Midbrain (tissue), 1 donor: ENCODE measurements around the gene FAM228B.

ENCODE experiments used
- DNase-seq: peaks from one replicate; lab custom pipeline; 2025; lab: John Stamatoyannopoulos, UW

Gene FAM228B

DNA sequence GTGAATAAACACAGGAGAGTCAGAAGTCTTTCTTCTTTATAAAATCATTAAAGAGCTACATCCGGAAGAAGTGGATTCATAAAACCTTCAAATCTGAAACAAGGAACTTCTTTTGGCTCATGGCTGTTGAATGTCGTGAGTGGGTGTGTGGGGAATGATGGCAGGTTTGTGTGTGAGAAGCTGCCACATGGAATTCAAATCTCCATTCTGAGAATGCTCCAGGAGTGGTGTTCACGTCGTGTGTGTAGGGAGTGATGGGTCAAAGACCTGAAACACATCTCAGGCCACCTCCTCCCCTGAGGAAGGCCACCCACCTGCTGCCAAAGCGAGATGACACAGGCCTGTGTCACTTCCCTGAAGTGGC is 80.5 kb downstream of the FAM228B start:
- DNase-seq: no peak

DNA sequence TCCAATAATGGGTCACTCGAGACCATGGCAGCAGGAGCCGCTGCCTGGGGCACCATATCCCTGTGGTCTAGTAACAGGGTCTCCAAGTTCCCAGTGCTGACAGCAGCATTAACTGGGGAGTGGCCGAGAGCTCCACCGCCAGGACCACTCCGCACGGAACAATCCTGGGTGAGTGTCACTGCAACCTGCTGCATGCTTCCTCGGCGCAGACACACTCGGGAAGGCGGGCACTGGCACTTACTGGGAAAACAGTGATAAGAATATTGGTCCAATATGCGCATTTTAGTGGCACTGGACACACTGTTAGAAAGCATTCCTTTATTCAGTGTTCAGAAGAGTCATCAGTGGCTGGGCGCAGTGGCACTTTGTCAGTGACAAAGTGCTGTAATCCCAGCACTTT is 81.2 kb downstream of the FAM228B start:
- no peak for DNase-seq

DNA sequence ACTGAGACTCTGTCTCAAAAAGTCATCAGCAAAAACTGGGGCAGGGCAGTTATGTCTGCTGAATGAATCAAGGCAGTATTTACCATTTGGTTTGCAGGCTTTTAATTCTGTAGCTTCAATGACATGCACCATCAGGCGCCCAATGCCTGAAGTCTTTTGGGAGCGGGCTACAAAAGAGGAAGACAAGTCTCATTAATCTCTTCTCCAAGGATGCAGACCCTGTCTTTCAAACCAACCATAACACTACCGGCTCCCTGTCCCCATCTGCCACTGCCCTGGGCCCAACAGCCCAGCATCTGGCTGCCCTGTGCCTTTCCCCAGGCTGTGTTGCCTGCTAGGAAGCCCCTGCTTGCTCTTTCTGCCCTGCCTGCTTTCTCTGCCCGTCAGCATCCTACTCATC is 81.9 kb downstream of the FAM228B start:
- no peak for DNase-seq

DNA sequence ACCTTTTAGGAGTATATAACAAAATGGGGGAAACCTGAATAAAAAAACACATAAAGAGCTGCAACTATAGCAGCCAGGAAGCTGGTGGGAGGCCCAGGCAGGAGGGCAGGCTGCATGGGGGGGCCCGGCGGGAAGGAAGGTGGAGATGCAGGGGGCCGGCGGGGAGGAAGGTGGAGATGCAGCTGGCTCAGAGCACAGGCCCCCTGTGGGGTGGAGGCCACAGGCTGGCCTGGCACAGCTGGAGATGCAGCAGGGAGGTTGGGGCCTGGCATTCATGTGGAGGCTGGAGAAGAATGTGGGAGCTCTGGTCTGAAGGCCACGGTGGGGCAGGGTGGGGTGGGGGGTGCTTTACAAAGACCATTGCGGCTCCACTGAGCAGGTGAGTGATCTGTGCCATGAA is 83.0 kb downstream of the FAM228B start:
- no peak for DNase-seq

DNA sequence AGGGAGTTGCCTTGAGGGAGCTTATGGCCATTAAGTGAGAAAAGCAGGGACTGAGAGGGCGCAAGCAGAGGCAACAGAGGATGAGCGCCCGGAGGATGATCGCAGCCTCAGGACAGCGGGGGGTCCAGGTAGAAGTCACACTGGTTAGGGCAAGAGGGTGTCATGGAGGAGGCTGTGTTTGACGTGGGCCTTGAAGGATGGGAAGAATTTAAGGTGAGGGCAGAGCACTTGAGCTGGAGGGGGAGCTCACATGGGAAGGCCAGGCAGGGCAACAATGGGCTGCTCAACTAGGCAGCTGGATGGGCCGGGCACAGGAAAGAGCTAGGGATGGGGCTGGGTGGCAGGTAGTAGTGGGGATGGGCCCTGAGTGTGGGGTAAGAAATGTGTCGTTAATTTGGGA is 83.4 kb downstream of the FAM228B start:
- no peak for DNase-seq

DNA sequence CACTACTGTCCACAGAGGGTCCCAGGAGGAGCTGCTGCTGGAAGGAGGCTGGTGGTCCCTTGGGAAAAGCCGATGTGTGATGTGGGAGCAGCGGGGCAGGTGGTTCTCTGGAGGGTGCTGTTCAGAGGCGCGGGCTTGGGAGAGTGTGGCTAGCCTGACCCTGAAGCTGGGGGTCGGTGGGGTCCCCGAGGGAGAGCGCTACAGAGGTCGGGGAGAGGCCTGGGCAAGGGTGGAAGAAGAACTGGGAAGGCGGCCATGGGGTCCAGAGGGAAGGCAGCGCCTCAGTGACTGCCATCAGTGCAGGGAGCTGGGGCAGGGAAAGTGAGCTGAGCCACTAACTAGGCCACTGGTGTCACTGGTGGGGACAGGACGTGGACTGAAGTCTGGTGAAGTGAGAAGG is 84.1 kb downstream of the FAM228B start:
- DNase-seq: no peak

DNA sequence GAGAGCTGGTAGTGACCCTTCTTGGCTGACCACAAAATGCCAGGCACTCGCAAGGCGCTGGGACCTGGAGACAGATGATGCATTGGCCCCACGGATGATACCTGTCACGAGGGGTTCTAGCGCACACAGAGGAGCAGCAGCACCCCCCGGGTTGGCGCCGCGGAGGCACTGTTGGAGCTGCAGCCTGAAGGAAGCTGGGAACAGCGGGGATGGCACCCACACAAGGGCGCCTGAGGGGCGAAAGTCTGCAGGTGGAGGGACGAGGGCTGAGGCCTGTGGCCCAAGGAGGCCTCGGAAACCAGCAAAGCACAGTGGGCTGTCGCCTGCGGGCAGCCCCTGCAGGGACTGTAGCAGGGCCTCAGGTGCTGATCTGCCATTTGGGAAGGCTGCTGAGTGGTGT is 85.2 kb downstream of the FAM228B start:
- DNase-seq: no peak

DNA sequence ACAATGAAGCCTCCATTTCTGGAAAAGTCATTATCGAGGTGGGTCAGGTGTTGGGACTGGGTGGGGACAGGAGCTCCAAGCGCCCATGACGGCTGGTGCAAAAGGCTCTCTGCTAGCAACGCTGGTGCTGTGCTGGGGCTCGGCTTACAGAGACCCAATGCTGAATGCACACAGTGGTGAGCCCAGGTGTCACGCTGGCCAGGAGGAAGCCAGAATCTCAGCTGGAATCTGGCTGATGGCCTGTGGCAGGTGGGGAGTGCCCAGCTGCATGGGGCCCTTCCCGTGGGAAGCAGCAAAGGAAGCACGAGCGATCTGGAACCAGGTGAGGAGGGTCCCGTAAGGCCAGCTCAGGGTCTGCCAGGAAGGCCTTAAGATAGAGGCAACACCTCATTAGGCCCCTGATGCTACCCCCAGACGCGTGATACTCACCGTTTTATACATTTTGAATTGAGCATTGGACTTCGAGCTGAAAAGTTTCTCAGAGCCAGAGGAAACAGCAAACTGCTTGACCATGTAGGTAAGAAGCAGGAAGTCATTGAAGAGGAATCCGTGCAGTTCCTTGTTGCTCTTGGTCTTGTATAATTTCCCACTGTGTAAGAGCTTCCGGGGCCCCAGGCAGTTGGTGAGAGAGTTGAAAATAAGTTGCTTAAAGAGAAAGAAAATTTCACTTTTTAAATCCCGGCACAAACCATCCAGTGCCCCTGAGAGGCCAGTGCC is 86.3 kb downstream of the FAM228B start:
- DNase-seq: no peak

DNA sequence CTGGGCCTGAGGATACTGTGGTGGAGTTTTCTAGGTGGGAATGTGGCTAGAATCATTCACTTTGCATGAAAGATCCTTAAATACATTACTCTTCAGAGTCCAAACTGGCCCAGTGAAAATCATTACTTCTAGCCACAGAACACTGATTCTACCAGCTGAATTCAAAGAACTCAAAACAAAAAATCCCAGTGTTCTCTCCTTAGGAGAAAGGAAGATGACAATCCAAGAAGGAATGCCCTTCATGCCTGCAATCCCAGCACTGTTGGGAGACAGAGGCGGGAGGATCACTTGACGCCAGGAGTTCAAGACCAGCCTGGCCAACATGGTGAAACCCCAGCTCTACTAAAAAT is 86.8 kb downstream of the FAM228B start:
- no peak for DNase-seq

DNA sequence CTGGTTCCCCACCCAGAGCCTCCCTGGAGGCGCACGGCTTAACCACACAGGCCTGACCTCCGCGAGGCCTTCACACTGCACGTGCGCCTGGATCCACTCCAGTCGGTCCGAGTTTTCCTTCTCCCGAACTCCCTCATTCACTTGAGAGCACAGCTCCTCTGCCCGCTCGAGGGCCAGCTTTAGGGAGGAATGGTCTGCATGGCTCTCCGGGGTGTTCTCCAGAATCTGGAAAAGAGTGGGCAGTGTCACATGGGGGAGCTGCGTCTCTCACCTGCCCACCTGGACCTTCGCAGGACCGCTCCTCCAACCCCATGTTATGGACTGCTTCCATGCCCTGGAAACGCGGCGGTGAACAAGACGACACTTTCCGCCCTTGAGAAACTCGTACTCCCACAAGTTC is 87.5 kb downstream of the FAM228B start:
- no peak for DNase-seq

DNA sequence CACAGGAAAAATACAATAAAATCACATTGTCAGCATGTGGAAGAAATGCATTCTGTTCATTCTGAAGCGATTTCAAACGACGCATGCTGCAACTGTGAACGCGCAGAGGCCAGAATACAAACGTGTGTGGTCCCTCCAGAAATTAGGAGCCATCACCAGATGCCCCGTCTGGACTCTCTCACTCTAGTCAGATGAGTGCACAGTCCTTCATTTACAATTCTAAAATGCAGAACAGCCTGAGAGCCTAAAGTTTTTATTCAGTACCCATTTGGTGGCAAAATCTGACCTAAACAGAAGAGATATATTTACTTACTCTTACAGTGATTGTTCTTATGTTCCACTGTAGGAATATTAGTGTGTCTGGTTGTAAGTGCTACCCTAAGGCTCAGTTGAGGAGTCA is 88.1 kb downstream of the FAM228B start:
- no peak for DNase-seq

DNA sequence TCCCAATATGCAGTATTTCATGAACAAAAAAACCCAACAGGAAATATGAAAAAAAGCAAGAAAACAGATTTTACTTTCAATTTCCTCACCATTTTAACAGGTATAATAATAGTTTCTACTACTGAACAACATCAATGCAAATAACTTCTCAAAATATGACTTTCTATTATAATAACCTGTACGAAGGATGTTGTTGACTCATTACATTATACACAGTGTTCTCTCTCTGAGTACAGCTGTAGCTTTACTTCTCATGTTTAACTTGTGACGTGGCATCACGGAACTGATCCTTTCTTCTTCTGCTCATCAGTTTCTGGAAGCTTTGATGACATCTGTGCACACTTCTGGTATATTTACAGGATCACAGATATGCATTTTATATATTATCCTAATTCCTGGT is 91.6 kb downstream of the FAM228B start:
- no peak for DNase-seq
